Measurements from ENCODE around the gene MAPKBP1. TPM values are rescaled to one million over a fixed set of nuclear protein-coding genes. Genes with fewer than 3 reads are reported as not detected.
"Not testable (repeated sequence)": the region's sequence is repeated elsewhere in the genome, so short reads cannot be mapped to it uniquely, and the experiment has no call there.

MAPKBP1 gene
- polyA plus RNA-seq, 3 donors: 0.76 to 8.6 (median 1.1) TPM

GRCh38 chr15:41734079-41734478, 40.2 kb upstream of the MAPKBP1 start:
- no peaks in the 10 kb centered on the region for H3K27me3 Mint-ChIP-seq (ENCODE audit: low read depth in 3 of 3)
- H3K4me3 Mint-ChIP-seq: no peak overlapping the region
- 100% methylated on average over 1 of the region's 4 CpGs for WGBS (ENCODE audit: insufficient coverage)
- Histone ChIP-seq H3K79me2 (ENCODE audit: insufficient read depth, low read length) (no peaks in the 10 kb centered on the region), H3K4me2 (replicated peaks; ENCODE audit: extremely low read depth, low read length, poor library complexity, severe bottlenecking) (no peak overlapping the region), H3K27me3 (ENCODE audit: control insufficient read depth in 2 of 2, insufficient read depth in 2 of 2, low read length in 2 of 2) (no peaks in the 10 kb centered on the region), H3K9me3 (replicated peaks in 1 of 2; ENCODE audit: control insufficient read depth in 1 of 2, insufficient read depth in 1 of 2, low read length in 2 of 2) (no peaks in the 10 kb centered on the region), H3K27ac (ENCODE audit: low read depth in 1 of 2, low read length in 2 of 2) (no peak overlapping the region), H4K20me1 (ENCODE audit: insufficient read depth, low read length) (no peaks in the 10 kb centered on the region), H2AFZ (ENCODE audit: insufficient read depth, low read depth, low read length, poor library complexity, severe bottlenecking) (no peak overlapping the region), H3K36me3 (replicated peaks in 1 of 2; ENCODE audit: control insufficient read depth in 1 of 2, insufficient read depth in 2 of 2, low read length in 2 of 2) (peaks cover 66 to 80% of the 10 kb centered on the region in 2 donors), H3K4me3 (replicated peaks in 1 of 3; ENCODE audit: low read depth in 2 of 3, low read length in 3 of 3) (no peak overlapping the region), H3K4me1 (ENCODE audit: control insufficient read depth in 1 of 2, insufficient read depth in 2 of 2, low read length in 2 of 2) (peaks cover 0 to 10% of the 10 kb centered on the region in 2 donors), H3K9ac (ENCODE audit: insufficient read depth, low read length, poor library complexity, severe bottlenecking) (no peak overlapping the region)
- no peak overlapping the region for H3K27ac Mint-ChIP-seq
- no peak for DNase-seq
- peaks cover 4% of the 10 kb centered on the region for H3K4me1 Mint-ChIP-seq
- TF ChIP-seq, protein P1, sequence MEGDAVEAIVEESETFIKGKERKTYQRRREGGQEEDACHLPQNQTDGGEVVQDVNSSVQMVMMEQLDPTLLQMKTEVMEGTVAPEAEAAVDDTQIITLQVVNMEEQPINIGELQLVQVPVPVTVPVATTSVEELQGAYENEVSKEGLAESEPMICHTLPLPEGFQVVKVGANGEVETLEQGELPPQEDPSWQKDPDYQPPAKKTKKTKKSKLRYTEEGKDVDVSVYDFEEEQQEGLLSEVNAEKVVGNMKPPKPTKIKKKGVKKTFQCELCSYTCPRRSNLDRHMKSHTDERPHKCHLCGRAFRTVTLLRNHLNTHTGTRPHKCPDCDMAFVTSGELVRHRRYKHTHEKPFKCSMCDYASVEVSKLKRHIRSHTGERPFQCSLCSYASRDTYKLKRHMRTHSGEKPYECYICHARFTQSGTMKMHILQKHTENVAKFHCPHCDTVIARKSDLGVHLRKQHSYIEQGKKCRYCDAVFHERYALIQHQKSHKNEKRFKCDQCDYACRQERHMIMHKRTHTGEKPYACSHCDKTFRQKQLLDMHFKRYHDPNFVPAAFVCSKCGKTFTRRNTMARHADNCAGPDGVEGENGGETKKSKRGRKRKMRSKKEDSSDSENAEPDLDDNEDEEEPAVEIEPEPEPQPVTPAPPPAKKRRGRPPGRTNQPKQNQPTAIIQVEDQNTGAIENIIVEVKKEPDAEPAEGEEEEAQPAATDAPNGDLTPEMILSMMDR (IDR thresholded peaks at IDR 0.05): no peak
- peaks cover 50 to 70% of the 10 kb centered on the region in 2 donors for H3K36me3 Mint-ChIP-seq
- intact Hi-C loops (cut with micrococcal nuclease): no loop called here
- H3K9me3 Mint-ChIP-seq: no peaks in the 10 kb centered on the region

DNA sequence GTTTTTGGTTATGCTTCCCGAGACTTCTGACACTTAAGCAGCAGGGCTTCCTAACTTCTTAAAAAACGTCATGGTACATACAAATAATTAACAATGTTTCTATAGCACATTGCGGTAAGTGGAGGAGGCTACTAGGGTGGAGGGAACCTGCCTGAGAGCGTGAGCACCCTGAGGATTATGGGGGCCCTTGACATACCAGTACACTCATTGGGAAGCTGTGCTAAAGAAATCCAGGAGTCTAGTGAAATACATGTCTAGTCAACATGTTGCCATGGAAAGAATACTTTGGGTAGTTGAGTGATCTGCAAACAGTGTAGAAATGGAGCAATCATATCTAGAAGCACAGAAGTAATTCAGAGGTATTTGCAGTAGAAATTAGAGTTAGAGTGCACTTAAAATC, 39.2 kb upstream of the MAPKBP1 start:
- H3K4me3 ChIP-seq (replicated peaks in 1 of 3; ENCODE audit: low read depth in 2 of 3, low read length in 3 of 3): no peak overlapping the region
- intact Hi-C loops (cut with micrococcal nuclease): no loop called here
- no peak for DNase-seq
- H3K4me3 Mint-ChIP-seq: no peak overlapping the region
- H3K27me3 ChIP-seq (ENCODE audit: control insufficient read depth in 2 of 2, insufficient read depth in 2 of 2, low read length in 2 of 2): no peaks in the 10 kb centered on the region
- no peak overlapping the region for H3K4me2 ChIP-seq (replicated peaks; ENCODE audit: extremely low read depth, low read length, poor library complexity, severe bottlenecking)
- H4K20me1 ChIP-seq (ENCODE audit: insufficient read depth, low read length): no peaks in the 10 kb centered on the region
- TF ChIP-seq, protein P1 (IDR thresholded peaks at IDR 0.05): no peak
- H3K36me3 ChIP-seq (replicated peaks in 1 of 2; ENCODE audit: control insufficient read depth in 1 of 2, insufficient read depth in 2 of 2, low read length in 2 of 2): peaks cover 70 to 85% of the 10 kb centered on the region in 2 donors
- peaks cover 53 to 72% of the 10 kb centered on the region in 2 donors for H3K36me3 Mint-ChIP-seq
- no peaks in the 10 kb centered on the region for H3K27me3 Mint-ChIP-seq (ENCODE audit: low read depth in 3 of 3)
- peaks cover 0 to 9% of the 10 kb centered on the region in 2 donors for H3K4me1 ChIP-seq (ENCODE audit: control insufficient read depth in 1 of 2, insufficient read depth in 2 of 2, low read length in 2 of 2)
- H3K9me3 ChIP-seq (replicated peaks in 1 of 2; ENCODE audit: control insufficient read depth in 1 of 2, insufficient read depth in 1 of 2, low read length in 2 of 2): no peaks in the 10 kb centered on the region
- no peak overlapping the region for H3K27ac Mint-ChIP-seq
- H3K9me3 Mint-ChIP-seq: no peaks in the 10 kb centered on the region
- H3K79me2 ChIP-seq (ENCODE audit: insufficient read depth, low read length): no peaks in the 10 kb centered on the region
- H3K9ac ChIP-seq (ENCODE audit: insufficient read depth, low read length, poor library complexity, severe bottlenecking): no peak overlapping the region
- H3K4me1 Mint-ChIP-seq: peaks cover 4% of the 10 kb centered on the region
- WGBS (ENCODE audit: insufficient coverage): 100% methylated on average over 1 of the region's 4 CpGs
- H2AFZ ChIP-seq (ENCODE audit: insufficient read depth, low read depth, low read length, poor library complexity, severe bottlenecking): no peak overlapping the region
- H3K27ac ChIP-seq (ENCODE audit: low read depth in 1 of 2, low read length in 2 of 2): no peak overlapping the region

DNA sequence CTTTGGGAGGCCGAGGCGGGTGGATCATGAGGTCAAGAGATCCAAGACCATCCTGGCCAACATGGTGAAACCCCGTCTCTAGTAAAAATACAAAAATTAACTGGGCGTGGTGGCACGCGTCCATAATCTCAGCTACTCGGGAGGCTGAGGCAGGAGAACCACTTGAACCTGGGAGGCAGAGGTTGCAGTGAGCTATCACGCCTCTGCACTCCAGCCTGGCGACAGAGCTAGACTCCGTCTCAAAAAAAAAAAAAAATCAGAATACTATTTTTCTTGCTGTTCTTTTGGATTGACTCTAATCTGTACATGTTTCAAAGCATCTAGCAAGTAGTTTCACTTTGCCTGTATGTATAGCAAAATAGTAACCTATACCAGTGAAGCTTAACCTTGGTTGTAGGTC, 38.8 kb upstream of the MAPKBP1 start:
- H3K4me3 ChIP-seq (replicated peaks in 1 of 3; ENCODE audit: low read depth in 2 of 3, low read length in 3 of 3); DNase-seq; H3K27ac ChIP-seq (ENCODE audit: low read depth in 1 of 2, low read length in 2 of 2); H3K27me3 Mint-ChIP-seq (ENCODE audit: low read depth in 3 of 3); H3K4me1 Mint-ChIP-seq; H3K9me3 Mint-ChIP-seq; H3K4me3 Mint-ChIP-seq; H3K9me3 ChIP-seq (replicated peaks in 1 of 2; ENCODE audit: control insufficient read depth in 1 of 2, insufficient read depth in 1 of 2, low read length in 2 of 2); H3K9ac ChIP-seq (ENCODE audit: insufficient read depth, low read length, poor library complexity, severe bottlenecking); intact Hi-C loops (cut with micrococcal nuclease); H3K4me2 ChIP-seq (replicated peaks; ENCODE audit: extremely low read depth, low read length, poor library complexity, severe bottlenecking); H3K27me3 ChIP-seq (ENCODE audit: control insufficient read depth in 2 of 2, insufficient read depth in 2 of 2, low read length in 2 of 2); H4K20me1 ChIP-seq (ENCODE audit: insufficient read depth, low read length); H3K79me2 ChIP-seq (ENCODE audit: insufficient read depth, low read length); H2AFZ ChIP-seq (ENCODE audit: insufficient read depth, low read depth, low read length, poor library complexity, severe bottlenecking); H3K4me1 ChIP-seq (ENCODE audit: control insufficient read depth in 1 of 2, insufficient read depth in 2 of 2, low read length in 2 of 2); H3K27ac Mint-ChIP-seq: not testable (repeated sequence)
- peaks cover 57 to 76% of the 10 kb centered on the region in 2 donors for H3K36me3 Mint-ChIP-seq
- peaks cover 73 to 87% of the 10 kb centered on the region in 2 donors for H3K36me3 ChIP-seq (replicated peaks in 1 of 2; ENCODE audit: control insufficient read depth in 1 of 2, insufficient read depth in 2 of 2, low read length in 2 of 2)
- 100% methylated on average over 7 of the region's 10 CpGs for WGBS (ENCODE audit: insufficient coverage)

Measured in CD14-positive monocyte (primary cell).